Thymus (tissue), 14 donors: ENCODE data around the gene PFDN6. TPM values are rescaled to one million over a fixed set of nuclear protein-coding genes. Genes with fewer than 3 reads are reported as not detected.

ENCODE experiments used
- DNase-seq, 9 donors: peaks; one replicate each; pipeline ENCODE4 v3.0.0-alpha.2; 2013; ENCODE audit warnings: low spot score in 9 of 9, low read depth in 6 of 9, missing footprints in 1 of 9
- H3K27ac ChIP-seq, 2 donors: one replicate each; pipeline ENCODE4 v1.5.1; 2013; ENCODE audit warnings: control low read depth in 1 of 2, low read depth in 1 of 2, low read length in 1 of 2, mild to moderate bottlenecking in 1 of 2, moderate library complexity in 1 of 2
- H3K27me3 ChIP-seq, 2 donors: one replicate each; pipeline ENCODE4 v1.5.1; 2013; ENCODE audit warnings: low read length in 1 of 2; ENCODE audit not compliant: control insufficient read depth in 2 of 2, insufficient read depth in 1 of 2
- H3K36me3 ChIP-seq, 2 donors: one replicate each; pipeline ENCODE4 v1.5.1; 2013; ENCODE audit warnings: low read length in 1 of 2, mild to moderate bottlenecking in 1 of 2, moderate library complexity in 1 of 2; ENCODE audit not compliant: control insufficient read depth in 2 of 2, insufficient read depth in 2 of 2
- H3K4me1 ChIP-seq, 2 donors: one replicate each; pipeline ENCODE4 v1.5.1; 2013; ENCODE audit warnings: low read length in 2 of 2; ENCODE audit not compliant: control insufficient read depth in 2 of 2, insufficient read depth in 2 of 2
- H3K4me3 ChIP-seq, 2 donors: one replicate each; pipeline ENCODE4 v1.5.1; 2013; ENCODE audit warnings: low read length in 2 of 2, control low read depth in 1 of 2, mild to moderate bottlenecking in 1 of 2
- H3K9me3 ChIP-seq, 2 donors: one replicate each; pipeline ENCODE4 v1.5.1; 2013; ENCODE audit warnings: low read length in 1 of 2, mild to moderate bottlenecking in 1 of 2; ENCODE audit not compliant: control insufficient read depth in 2 of 2, insufficient read depth in 1 of 2
- WGBS: extraction: QIAGEN DNeasy Blood & Tissue Kit; methylation state at CpG from one replicate; pipeline ENCODE4 v1.1.7; 2013; 5-methylcytosine and 5-hydroxymethylcytosine counted together
- long read RNA-seq, 10 donors: transcript quantifications; one replicate each; lab custom pipeline, GENCODE V29; 2026
- polyA plus RNA-seq: library from polyadenylated mRNA; stranded (reverse); fragments of 200-250 nt; gene quantifications from one replicate; pipeline ENCODE4 v1.2.3, GENCODE V29; 2013
- total RNA-seq: library from RNA; stranded (reverse); fragments of 120-200 nt; gene quantifications from one replicate; pipeline ENCODE4 v1.2.4, GENCODE V29; 2013
- donor health status: healthy.

PFDN6 gene
- total RNA-seq (92.8 TPM), polyA plus RNA-seq (171 TPM)
- long read RNA-seq, donor 1, partial matches to known transcripts = 0 of 1 reads
- long read RNA-seq, donor 1, other reads (novel, unspliced or antisense) = 0 of 1 reads
- long read RNA-seq, donor 2 = 0 reads
- long read RNA-seq, donor 3, transcript PFDN6-204 (5 exons, 884 nt) = minor isoform, 10 of 49 reads
- long read RNA-seq, donor 3, transcript PFDN6-201 (4 exons, 740 nt) = major isoform, 14 of 49 reads
- long read RNA-seq, donor 3, partial matches to known transcripts = 22 of 49 reads
- long read RNA-seq, donor 3, other reads (novel, unspliced or antisense) = 0 of 49 reads
- long read RNA-seq, donor 4, transcript PFDN6-204 (5 exons, 884 nt) = major isoform, 5 of 8 reads
- long read RNA-seq, donor 4, partial matches to known transcripts = 0 of 8 reads
- long read RNA-seq, donor 4, other reads (novel, unspliced or antisense) = 0 of 8 reads
- long read RNA-seq, donor 5, transcript PFDN6-202 (5 exons, 598 nt) = minor isoform, 7 of 53 reads
- long read RNA-seq, donor 5, transcript PFDN6-201 (4 exons, 740 nt) = major isoform, 17 of 53 reads
- long read RNA-seq, donor 5, transcript PFDN6-204 (5 exons, 884 nt) = minor isoform, 9 of 53 reads
- long read RNA-seq, donor 5, partial matches to known transcripts = 18 of 53 reads
- long read RNA-seq, donor 5, other reads (novel, unspliced or antisense) = 0 of 53 reads
- long read RNA-seq, donor 6, partial matches to known transcripts = 35 of 39 reads
- long read RNA-seq, donor 6, other reads (novel, unspliced or antisense) = 0 of 39 reads
- long read RNA-seq, donor 7, transcript PFDN6-202 (5 exons, 598 nt) = minor isoform, 5 of 26 reads
- long read RNA-seq, donor 7, transcript PFDN6-201 (4 exons, 740 nt) = major isoform, 11 of 26 reads
- long read RNA-seq, donor 7, partial matches to known transcripts = 8 of 26 reads
- long read RNA-seq, donor 7, other reads (novel, unspliced or antisense) = 0 of 26 reads
- long read RNA-seq, donor 8, partial matches to known transcripts = 0 of 5 reads
- long read RNA-seq, donor 8, other reads (novel, unspliced or antisense) = 0 of 5 reads
- long read RNA-seq, donor 9, transcript PFDN6-201 (4 exons, 740 nt) = major isoform, 8 of 22 reads
- long read RNA-seq, donor 9, transcript PFDN6-204 (5 exons, 884 nt) = minor isoform, 5 of 22 reads
- long read RNA-seq, donor 9, partial matches to known transcripts = 7 of 22 reads
- long read RNA-seq, donor 9, other reads (novel, unspliced or antisense) = 0 of 22 reads
- long read RNA-seq, donor 10, transcript PFDN6-201 (4 exons, 740 nt) = major isoform, 13 of 26 reads
- long read RNA-seq, donor 10, partial matches to known transcripts = 8 of 26 reads
- long read RNA-seq, donor 10, other reads (novel, unspliced or antisense) = 0 of 26 reads

- under 1% methylated on average over 43 of the region's 43 CpGs for WGBS
- Histone ChIP-seq H3K4me3 (peak within 1 kb of the TSS; percentile 59 to 88), H3K9me3 (peaks cover 0 to 3% of the 10 kb centered on the region in 2 donors), H3K4me1 (peaks cover 7 to 20% of the 10 kb centered on the region in 2 donors), H3K27me3 (no peaks in the 10 kb centered on the region), H3K27ac (peak within 1 kb of the TSS; percentile 46 to 66), H3K36me3 (peaks cover 32 to 59% of the 10 kb centered on the region in 2 donors)
- peak; percentile 81 to 98 (median 89) for DNase-seq
Observed at GRCh38 chr6:33288921-33289783, at the start of gene PFDN6, which contains the start of gene WDR46. Gene PFDN6, plus strand, starts transcription at chr6:33289601. Its CDS starts 256 bp downstream, at chr6:33289857. Gene WDR46, minus strand, starts transcription at chr6:33289239. Its CDS starts 69 bp downstream, at chr6:33289170.

GRCh38 chr6:33241968-33242367, 47.4 kb upstream of the PFDN6 start:
- Histone ChIP-seq H3K36me3 (no peaks in the 10 kb centered on the region), H3K27ac (no peak overlapping the region), H3K4me1 (no peaks in the 10 kb centered on the region), H3K4me3 (no peak overlapping the region), H3K27me3 (peaks cover 2 to 33% of the 10 kb centered on the region in 2 donors), H3K9me3 (no peaks in the 10 kb centered on the region)
- DNase-seq = no peak
- 71% methylated on average over 3 of the region's 3 CpGs for WGBS

GRCh38 chr6:33243476-33243875, 45.9 kb upstream of the PFDN6 start:
- H3K9me3 ChIP-seq = no peaks in the 10 kb centered on the region
- no peaks in the 10 kb centered on the region for H3K36me3 ChIP-seq
- no peak overlapping the region for H3K27ac ChIP-seq
- DNase-seq = no peak
- H3K4me3 ChIP-seq = no peak overlapping the region
- H3K4me1 ChIP-seq = peaks cover 0 to 6% of the 10 kb centered on the region in 2 donors
- 76% methylated on average over 1 of the region's 1 CpG for WGBS
- peaks cover 2 to 42% of the 10 kb centered on the region in 2 donors for H3K27me3 ChIP-seq

GRCh38 chr6:33247977-33248642, 41.3 kb upstream of the PFDN6 start:
- peaks cover 13 to 16% of the 10 kb centered on the region in 2 donors for H3K36me3 ChIP-seq
- H3K9me3 ChIP-seq = no peaks in the 10 kb centered on the region
- peak overlapping the region; percentile 56 to 61 for H3K4me3 ChIP-seq
- peak overlapping the region; percentile 77 to 98 for H3K27ac ChIP-seq
- WGBS = 2% methylated on average over 28 of the region's 28 CpGs
- H3K27me3 ChIP-seq = peaks cover 2 to 31% of the 10 kb centered on the region in 2 donors
- peaks cover 9 to 24% of the 10 kb centered on the region in 2 donors for H3K4me1 ChIP-seq
- DNase-seq = peak; percentile 81 to 97 (median 93)

GRCh38 chr6:33248643-33248931, 40.8 kb upstream of the PFDN6 start:
- H3K9me3 ChIP-seq = no peaks in the 10 kb centered on the region
- DNase-seq = no peak
- H3K4me1 ChIP-seq = peaks cover 9 to 24% of the 10 kb centered on the region in 2 donors
- H3K27ac ChIP-seq = peak overlapping the region; percentile 77 to 98
- peak overlapping the region; percentile 56 to 61 for H3K4me3 ChIP-seq
- under 1% methylated on average over 18 of the region's 18 CpGs for WGBS
- H3K36me3 ChIP-seq = peaks cover 14 to 16% of the 10 kb centered on the region in 2 donors
- peaks cover 2 to 29% of the 10 kb centered on the region in 2 donors for H3K27me3 ChIP-seq

- peak overlapping the region; percentile 84 to 98 for H3K27ac ChIP-seq
- no peaks in the 10 kb centered on the region for H3K9me3 ChIP-seq
- peaks cover 2 to 26% of the 10 kb centered on the region in 2 donors for H3K27me3 ChIP-seq
- H3K4me3 ChIP-seq = peak overlapping the region; percentile 56 to 61
- H3K36me3 ChIP-seq = peaks cover 15 to 16% of the 10 kb centered on the region in 2 donors
- peaks cover 9 to 24% of the 10 kb centered on the region in 2 donors for H3K4me1 ChIP-seq
- DNase-seq = peak; percentile 88 to 99 (median 95)
- WGBS = under 1% methylated on average over 58 of the region's 58 CpGs
Observed at GRCh38 chr6:33248932-33249731, 40.3 kb upstream of the PFDN6 start.
